Stimulated activated CD8-positive, alpha-beta memory T cell treated with anti-CD3 and anti-CD28 coated beads, Interleukin-7, amount 100 ng/mL, for 4 hours (primary cell): ENCODE results near the gene USP3.

Source experiments
- DNase-seq, 2 donors: peaks; one replicate each; pipeline ENCODE4 v3.0.0-alpha.2; 2020; ENCODE audit warnings: low read depth in 2 of 2

USP3 gene

GRCh38 chr15:63544258-63545026, 40.0 kb downstream of the USP3 start:
- DNase-seq, result no peak

- no peak for DNase-seq
Measured at GRCh38 chr15:63545520-63545919, 41.1 kb downstream of the USP3 start.

- DNase-seq, result no peak
Measured at GRCh38 chr15:63551400-63551799, 47.0 kb downstream of the USP3 start.

GRCh38 chr15:63553388-63553791, 49.0 kb downstream of the USP3 start:
- DNase-seq, result no peak

GRCh38 chr15:63554337-63554927, 50.0 kb downstream of the USP3 start:
- DNase-seq, result no peak

- DNase-seq, result no peak
Measured at GRCh38 chr15:63555507-63555906, 51.1 kb downstream of the USP3 start.

- no peak for DNase-seq
Measured at GRCh38 chr15:63556246-63556645, 51.9 kb downstream of the USP3 start.

- no peak for DNase-seq
Measured at GRCh38 chr15:63556736-63557135, 52.3 kb downstream of the USP3 start.

GRCh38 chr15:63559753-63560152, 55.4 kb downstream of the USP3 start:
- DNase-seq, result no peak

GRCh38 chr15:63560741-63561448, 56.5 kb downstream of the USP3 start:
- DNase-seq, result no peak

GRCh38 chr15:63564093-63564492, 59.7 kb downstream of the USP3 start:
- no peak for DNase-seq

- DNase-seq, result no peak
Measured at GRCh38 chr15:63565536-63566186, 61.3 kb downstream of the USP3 start.

- no peak for DNase-seq
Measured at GRCh38 chr15:63572749-63573464, 68.5 kb downstream of the USP3 start.

GRCh38 chr15:63573533-63573932, 69.1 kb downstream of the USP3 start:
- no peak for DNase-seq

GRCh38 chr15:63575312-63575711, 70.9 kb downstream of the USP3 start:
- no peak for DNase-seq

GRCh38 chr15:63576441-63576840, 72.0 kb downstream of the USP3 start:
- DNase-seq, result no peak

GRCh38 chr15:63582179-63582578, 77.8 kb downstream of the USP3 start:
- DNase-seq, result no peak

GRCh38 chr15:63582718-63583426, 78.5 kb downstream of the USP3 start:
- DNase-seq, result no peak

GRCh38 chr15:63586790-63587189, 82.4 kb downstream of the USP3 start:
- no peak for DNase-seq

GRCh38 chr15:63587527-63587926, 83.1 kb downstream of the USP3 start:
- DNase-seq, result no peak

GRCh38 chr15:63588826-63589225, 84.4 kb downstream of the USP3 start:
- no peak for DNase-seq
